HEK293 (cell line): ENCODE measurements around the gene SELENOM.

Experiments used
- ATF2 ChIP-seq: fragments of 450-650 bp; formaldehyde crosslinking; IDR thresholded peaks from 2 replicates; pipeline ENCODE4 v1.5.1; 2016; ENCODE audit warnings: missing biosample characterization, missing genetic modification characterization, low read depth
- CTCF ChIP-seq: fragments of 450-650 bp; formaldehyde crosslinking; IDR thresholded peaks from 2 replicates; pipeline ENCODE4 v1.5.1; 2016; ENCODE audit warnings: missing biosample characterization, missing genetic modification characterization
- KLF8 ChIP-seq: fragments of 450-650 bp; formaldehyde crosslinking; IDR thresholded peaks from 2 replicates; pipeline ENCODE4 v1.5.1; 2016; ENCODE audit warnings: missing biosample characterization, missing genetic modification characterization
- TCF7L2 ChIP-seq: IDR thresholded peaks from 2 replicates; pipeline ENCODE4 v1.6.1; 2011; ENCODE audit warnings: low read depth, mild to moderate bottlenecking, inconsistent platforms, low read length, moderate library complexity, borderline replicate concordance
- ZBTB17 ChIP-seq: fragments of 450-650 bp; formaldehyde crosslinking; IDR thresholded peaks from 2 replicates; pipeline ENCODE4 v1.5.1; 2016; ENCODE audit warnings: missing biosample characterization, missing genetic modification characterization
- ZBTB44 ChIP-seq: fragments of 450-650 bp; IDR thresholded peaks from 2 replicates; pipeline ENCODE4 v1.5.1; 2018; ENCODE audit warnings: missing biosample characterization, mild to moderate bottlenecking, missing genetic modification characterization
- ZFHX2 ChIP-seq: fragments of 450-650 bp; formaldehyde crosslinking; conservative IDR thresholded peaks from 2 replicates; pipeline ENCODE4 v1.5.1; 2016; ENCODE audit warnings: missing biosample characterization, missing genetic modification characterization
- ZFP69B ChIP-seq: fragments of 450-650 bp; formaldehyde crosslinking; IDR thresholded peaks from 2 replicates; pipeline ENCODE4 v1.5.1; 2016; ENCODE audit warnings: missing biosample characterization, missing genetic modification characterization
- ZNF132 ChIP-seq: fragments of 450-650 bp; formaldehyde crosslinking; IDR thresholded peaks from 2 replicates; pipeline ENCODE4 v1.5.1; 2017; ENCODE audit warnings: missing biosample characterization, missing genetic modification characterization, borderline replicate concordance
- ZNF169 ChIP-seq: fragments of 450-650 bp; formaldehyde crosslinking; IDR thresholded peaks from 2 replicates; pipeline ENCODE4 v1.5.1; 2016; ENCODE audit warnings: missing biosample characterization, missing genetic modification characterization
- ZNF19 ChIP-seq: fragments of 450-650 bp; formaldehyde crosslinking; IDR thresholded peaks from 2 replicates; pipeline ENCODE4; 2016; ENCODE audit warnings: missing biosample characterization, missing genetic modification characterization, low read depth
- ZNF23 ChIP-seq: fragments of 450-650 bp; formaldehyde crosslinking; IDR thresholded peaks from 2 replicates; pipeline ENCODE4 v1.5.1; 2016; ENCODE audit warnings: missing biosample characterization, missing genetic modification characterization, borderline replicate concordance
- ZNF24 ChIP-seq: fragments of 450-650 bp; formaldehyde crosslinking; IDR thresholded peaks from 2 replicates; pipeline ENCODE4 v1.5.1; 2016; ENCODE audit warnings: missing biosample characterization, missing genetic modification characterization
- ZNF248 ChIP-seq: fragments of 450-650 bp; formaldehyde crosslinking; IDR thresholded peaks from 2 replicates; pipeline ENCODE4 v1.5.1; 2017; ENCODE audit warnings: missing biosample characterization, missing genetic modification characterization
- ZNF280D ChIP-seq: fragments of 450-650 bp; formaldehyde crosslinking; IDR thresholded peaks from 2 replicates; pipeline ENCODE4 v1.5.1; 2016; ENCODE audit warnings: missing biosample characterization, missing genetic modification characterization
- ZNF354C ChIP-seq: fragments of 450-650 bp; formaldehyde crosslinking; IDR thresholded peaks from 2 replicates; pipeline ENCODE4 v1.5.1; 2016; ENCODE audit warnings: missing biosample characterization, missing genetic modification characterization, low read depth, borderline replicate concordance
- ZNF423 ChIP-seq: fragments of 450-650 bp; formaldehyde crosslinking; IDR thresholded peaks from 2 replicates; pipeline ENCODE4 v1.5.1; 2016; ENCODE audit warnings: missing biosample characterization, missing genetic modification characterization
- ZNF449 ChIP-seq: fragments of 450-650 bp; formaldehyde crosslinking; IDR thresholded peaks from 2 replicates; pipeline ENCODE4 v1.5.1; 2017; ENCODE audit warnings: missing biosample characterization, mild to moderate bottlenecking, missing genetic modification characterization, moderate library complexity
- ZNF626 ChIP-seq: fragments of 450-650 bp; sonication (Bioruptor Pico); formaldehyde crosslinking; IDR thresholded peaks from 2 replicates; pipeline ENCODE4 v1.5.1; 2018; ENCODE audit warnings: missing biosample characterization, missing genetic modification characterization, inconsistent platforms
- ZNF645 ChIP-seq: fragments of 450-650 bp; formaldehyde crosslinking; IDR thresholded peaks from 2 replicates; pipeline ENCODE4; 2016; ENCODE audit warnings: missing biosample characterization, missing genetic modification characterization
- ZNF76 ChIP-seq: fragments of 450-650 bp; formaldehyde crosslinking; IDR thresholded peaks from 2 replicates; pipeline ENCODE4; 2016; ENCODE audit warnings: low read depth, missing biosample characterization, missing genetic modification characterization, borderline replicate concordance
- ZNF791 ChIP-seq: fragments of 450-650 bp; formaldehyde crosslinking; IDR thresholded peaks from 2 replicates; pipeline ENCODE4 v1.5.1; 2016; ENCODE audit warnings: missing biosample characterization, missing genetic modification characterization
- ZNF830 ChIP-seq: fragments of 450-650 bp; IDR thresholded peaks from 2 replicates; pipeline ENCODE4 v1.5.0; 2018; ENCODE audit warnings: missing biosample characterization, missing genetic modification characterization, low read depth, mild to moderate bottlenecking, moderate library complexity
- ZXDB ChIP-seq: fragments of 450-650 bp; formaldehyde crosslinking; IDR thresholded peaks from 2 replicates; pipeline ENCODE4 v1.5.1; 2016; ENCODE audit warnings: missing biosample characterization, missing genetic modification characterization

Gene SELENOM

GRCh38 chr22:31104869-31105268 is 2.5 kb downstream of the SELENOM start (continued):
- no peak for TF ChIP-seq ZBTB44 (tag by site-specific recombination)
- TF ChIP-seq ZNF645 (tag by site-specific recombination): no peak
- TF ChIP-seq ZNF449: no peak
- peak; percentile 87 for TF ChIP-seq ZFHX2
- no peak for TF ChIP-seq ATF2
- TF ChIP-seq ZNF280D (tag by site-specific recombination): no peak
- peak; percentile 55; the same call in 1 of the 2 replicates for TF ChIP-seq KLF8 (tag by site-specific recombination)
- TF ChIP-seq ZNF354C (tag by site-specific recombination): no peak
- TF ChIP-seq ZNF830 (tag by site-specific recombination): no peak
- TF ChIP-seq ZXDB (tag by site-specific recombination): no peak
- TF ChIP-seq ZFP69B (tag by site-specific recombination): no peak
- TF ChIP-seq TCF7L2: no peak
- TF ChIP-seq CTCF (tag by site-specific recombination): no peak
- no peak for TF ChIP-seq ZNF23
- no peak for TF ChIP-seq ZNF76 (tag by site-specific recombination)
- no peak for TF ChIP-seq ZNF132 (tag by site-specific recombination)
- TF ChIP-seq ZBTB17 (tag by site-specific recombination): no peak
- no peak for TF ChIP-seq ZNF423 (tag by site-specific recombination)
- no peak for TF ChIP-seq ZNF169
- TF ChIP-seq ZNF248: no peak
- TF ChIP-seq ZNF19 (tag by site-specific recombination): no peak
- TF ChIP-seq ZNF791 (tag by site-specific recombination): no peak
- TF ChIP-seq ZNF626: no peak
- TF ChIP-seq ZNF24 (tag by site-specific recombination): no peak
